ENCODE measurements around the gene WSCD2.

WSCD2 gene

DNA sequence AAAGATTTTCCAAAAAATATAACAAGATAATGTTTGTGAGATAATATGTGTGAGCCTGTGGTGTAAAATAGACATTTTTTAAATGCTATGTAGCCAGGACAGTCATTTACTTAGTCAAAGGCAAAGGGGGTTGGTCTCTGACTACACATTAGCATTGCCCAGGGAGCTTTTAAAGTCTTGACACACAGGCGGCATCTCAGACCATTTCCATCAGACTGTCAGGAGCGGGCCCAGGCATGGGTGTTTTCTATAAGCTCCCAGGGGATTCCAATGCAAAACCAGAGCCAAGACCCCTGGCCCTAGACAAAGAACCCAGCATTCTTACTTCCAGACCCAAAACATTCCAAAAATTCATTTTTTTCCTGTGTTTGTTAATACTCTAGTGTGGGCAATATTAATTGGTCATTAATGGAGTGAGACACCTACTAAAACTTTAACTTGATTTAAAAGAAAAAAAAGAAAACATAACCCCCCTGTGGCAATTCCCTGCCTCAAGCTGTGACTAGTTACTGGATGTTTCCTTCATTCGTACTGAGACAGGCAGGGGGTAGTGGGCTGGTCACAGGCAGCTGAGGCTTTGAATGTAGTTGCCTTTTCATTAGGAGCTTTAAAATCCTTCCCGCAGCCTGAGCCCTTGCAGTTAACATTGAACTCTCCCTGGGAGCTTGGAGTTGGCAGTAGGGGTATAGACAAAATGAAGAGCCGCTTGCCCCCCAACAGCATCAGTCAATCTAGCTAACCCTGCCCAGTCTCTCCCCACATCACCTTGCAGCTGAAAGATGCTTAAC, 106.3 kb downstream of the WSCD2 start:
- no peak for DNase-seq (ENCODE audit: low read depth in 2 of 2)

DNA sequence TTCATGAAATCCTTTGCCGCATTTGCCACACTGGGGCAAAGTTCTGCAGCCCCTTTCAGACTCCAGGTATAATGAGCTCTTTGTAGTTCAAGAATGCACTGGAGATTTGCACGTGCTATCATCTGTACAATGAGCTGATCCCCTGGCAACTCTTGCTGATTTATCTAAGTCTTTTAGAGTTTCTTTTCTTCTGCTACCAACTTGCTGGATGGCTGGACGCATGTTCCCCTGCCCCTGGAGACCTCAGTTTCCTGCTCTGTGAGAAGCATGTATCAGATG, 106.8 kb downstream of the WSCD2 start:
- DNase-seq (ENCODE audit: low read depth in 2 of 2) = no peak

DNA sequence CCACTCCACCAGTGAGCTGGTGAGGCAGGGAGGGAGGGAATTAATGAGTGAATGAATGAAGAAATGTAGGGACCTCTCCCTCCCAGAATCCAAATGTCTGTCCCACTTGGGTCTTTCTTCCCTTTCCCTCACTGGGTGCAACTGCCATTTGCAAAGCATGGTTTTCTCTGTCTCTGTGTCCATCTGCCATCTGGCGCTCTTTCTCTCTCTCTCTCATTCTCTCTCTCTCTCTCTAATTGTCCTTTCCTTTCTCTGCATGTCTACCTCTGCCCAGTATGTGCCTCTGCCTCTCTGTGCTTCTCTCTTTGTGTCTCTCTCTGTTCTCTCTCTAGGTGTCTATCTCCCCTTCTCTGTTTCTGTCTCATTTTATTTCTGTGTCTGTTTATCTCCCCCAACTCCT, 107.3 kb downstream of the WSCD2 start:
- DNase-seq (ENCODE audit: low read depth in 2 of 2) = no peak

DNA sequence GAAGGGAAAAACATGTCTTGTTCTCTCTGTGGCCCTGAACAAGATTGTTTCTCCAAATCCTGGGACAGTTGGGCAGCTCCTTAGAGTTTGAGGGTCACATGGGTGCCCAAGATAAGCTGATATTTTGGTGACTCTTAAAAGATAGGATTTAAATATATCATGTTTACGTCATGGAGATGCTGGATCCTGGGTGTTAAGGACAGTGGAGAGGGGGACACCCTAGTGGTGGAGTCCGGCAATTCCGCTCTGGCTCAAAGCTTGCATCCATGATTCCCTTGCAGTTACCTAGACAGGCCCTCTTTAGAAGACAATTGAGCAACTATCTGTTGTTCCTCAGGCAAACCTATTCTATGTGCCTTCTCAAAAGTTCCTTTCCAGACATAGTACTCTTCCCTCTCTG, 108.2 kb downstream of the WSCD2 start:
- no peak for DNase-seq (ENCODE audit: low read depth in 2 of 2)

DNA sequence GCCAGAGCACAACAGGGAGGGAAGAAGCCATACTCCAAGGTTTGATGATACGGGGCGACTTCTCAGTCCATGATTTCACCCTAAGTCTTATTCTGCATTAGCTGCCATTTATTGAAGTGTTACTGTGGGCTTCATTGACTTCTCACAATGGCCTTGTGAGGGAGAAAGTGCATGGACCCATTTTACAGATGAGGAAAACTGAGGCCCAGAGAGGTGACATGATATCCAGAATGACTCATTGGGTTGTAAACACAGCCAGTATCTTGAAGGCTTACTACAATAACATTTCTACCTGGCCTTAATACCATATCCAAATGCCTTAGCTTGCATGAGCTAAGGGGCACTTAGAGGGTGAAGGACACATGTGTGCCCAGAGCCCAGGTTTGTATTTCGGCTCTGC, 109.4 kb downstream of the WSCD2 start:
- DNase-seq (ENCODE audit: low read depth in 2 of 2) = no peak

DNA sequence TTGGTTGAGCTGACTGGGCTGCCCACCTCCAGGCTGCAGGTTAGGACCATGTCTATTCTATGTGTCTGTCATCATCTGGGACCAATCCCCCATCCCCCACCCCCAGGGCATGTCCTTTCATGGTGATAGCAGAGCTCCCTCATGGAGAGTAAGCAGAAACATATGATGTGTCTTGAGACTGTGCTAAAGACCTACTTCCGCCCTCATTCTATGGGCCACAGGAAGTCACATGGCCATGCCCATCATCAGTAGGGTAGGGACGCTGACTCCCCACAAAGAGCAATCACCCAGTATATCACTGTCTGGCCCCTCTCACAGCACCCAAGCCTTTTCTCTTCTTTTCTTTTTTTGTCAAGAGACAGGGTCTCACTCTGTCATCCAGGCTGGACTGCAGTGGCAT, 110.3 kb downstream of the WSCD2 start:
- no peak for DNase-seq (ENCODE audit: low read depth in 2 of 2)

DNA sequence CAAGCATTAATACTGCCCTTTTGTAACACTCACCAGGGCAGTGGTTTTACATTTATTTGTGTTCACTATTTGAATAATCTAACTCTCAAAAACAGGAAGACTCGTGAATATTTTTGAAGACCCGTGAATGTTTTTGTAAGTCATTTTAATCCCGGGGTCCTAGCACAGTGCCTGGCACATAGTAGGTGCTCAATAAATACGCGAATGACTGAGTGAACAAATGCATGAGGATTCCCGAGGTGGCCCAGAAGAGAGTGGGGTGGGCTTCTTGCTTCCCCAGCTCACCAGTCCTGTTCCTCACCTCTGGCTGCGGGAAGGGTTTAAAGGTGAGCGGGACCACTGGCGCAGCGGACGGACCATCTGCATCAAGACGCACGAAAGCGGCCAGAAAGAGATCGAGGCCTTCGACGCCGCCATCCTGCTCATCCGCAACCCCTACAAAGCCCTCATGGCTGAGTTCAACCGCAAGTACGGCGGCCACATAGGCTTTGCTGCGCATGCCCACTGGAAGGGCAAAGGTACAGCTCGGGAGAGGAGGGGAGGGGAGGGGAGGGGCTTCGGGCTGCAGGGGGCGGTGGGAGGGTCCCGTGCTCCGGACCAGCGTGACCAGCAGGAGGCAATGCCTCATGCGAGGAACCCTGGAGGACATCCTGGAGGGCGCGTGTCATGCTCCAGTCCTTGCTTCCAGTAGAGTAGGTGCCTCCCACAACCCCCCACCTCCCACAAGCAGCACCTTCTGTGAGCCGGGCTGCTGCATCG, 111.1 kb downstream of the WSCD2 start:
- no peak for DNase-seq (ENCODE audit: low read depth in 2 of 2)

DNA sequence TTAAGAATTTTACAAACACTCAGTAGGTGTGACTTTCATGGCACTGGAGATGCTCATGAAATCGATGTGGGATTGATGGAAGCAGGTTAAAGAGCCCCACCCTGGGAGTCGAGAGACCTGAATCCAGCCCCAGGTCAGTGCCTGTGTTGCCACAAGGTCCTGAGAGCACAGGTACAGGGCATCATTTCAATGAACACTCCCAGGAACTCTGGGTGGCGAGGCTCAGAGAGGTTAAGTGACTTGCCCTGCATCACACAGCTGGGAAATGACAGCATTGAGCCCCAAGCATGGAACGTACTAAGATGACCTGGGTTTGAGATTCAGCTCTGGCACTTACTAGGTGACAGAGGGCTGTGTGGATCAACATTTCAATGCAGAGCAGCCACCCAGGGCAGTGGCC, 111.8 kb downstream of the WSCD2 start:
- no peak for DNase-seq (ENCODE audit: low read depth in 2 of 2)

DNA sequence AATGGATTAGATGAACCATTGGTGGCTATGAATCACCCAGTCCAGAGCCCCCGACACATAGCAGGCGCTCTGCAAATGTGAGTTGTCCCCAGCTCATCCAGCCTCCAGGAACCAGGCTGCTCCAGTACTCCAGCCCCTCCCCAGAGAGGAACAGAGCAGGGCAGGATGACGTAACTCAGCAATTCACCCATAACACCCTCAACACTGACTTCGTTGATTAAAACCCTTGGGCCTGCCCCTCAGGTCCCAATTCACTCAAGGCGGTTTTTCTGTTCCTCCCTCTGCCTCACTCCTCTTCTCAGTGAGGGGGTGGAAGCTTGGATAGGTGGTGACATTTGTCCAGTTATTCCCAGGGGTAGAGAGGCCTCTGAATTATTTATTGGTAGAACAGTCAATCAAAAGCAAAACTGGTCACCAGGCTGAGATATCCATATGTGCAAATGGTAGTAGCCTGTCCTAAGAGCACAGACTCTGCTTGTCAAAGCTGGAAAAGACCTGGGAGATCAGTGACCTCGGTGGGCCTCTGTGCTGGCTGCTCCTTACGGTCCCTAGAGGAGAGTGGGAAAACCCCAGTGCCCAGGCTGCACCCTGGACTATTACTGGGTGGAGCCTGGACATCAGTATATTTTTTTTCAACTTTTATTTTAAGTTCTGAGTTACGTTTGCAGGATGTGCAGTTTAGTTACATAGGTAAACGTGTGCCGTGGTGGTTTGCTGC, 113.1 kb downstream of the WSCD2 start:
- DNase-seq (ENCODE audit: low read depth in 2 of 2) = no peak

DNA sequence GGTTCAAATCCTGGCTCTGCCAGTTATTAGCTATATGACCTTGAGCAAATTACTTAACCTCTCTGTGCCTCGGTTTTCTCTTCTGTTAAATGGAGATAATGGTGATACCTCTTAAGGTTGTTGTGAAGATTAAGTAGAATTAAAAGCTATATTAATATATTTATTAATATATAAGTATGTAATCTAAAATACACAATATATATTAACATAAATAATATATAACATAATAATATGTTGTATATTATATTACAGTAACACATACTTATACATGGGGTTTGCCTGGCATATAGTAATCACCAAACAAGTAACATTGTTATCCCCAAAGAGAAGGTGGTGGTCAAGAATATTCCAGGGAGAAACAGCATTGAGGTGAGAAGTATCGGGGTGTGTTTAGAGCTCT, 118.0 kb downstream of the WSCD2 start:
- DNase-seq (ENCODE audit: low read depth in 2 of 2) = no peak

DNA sequence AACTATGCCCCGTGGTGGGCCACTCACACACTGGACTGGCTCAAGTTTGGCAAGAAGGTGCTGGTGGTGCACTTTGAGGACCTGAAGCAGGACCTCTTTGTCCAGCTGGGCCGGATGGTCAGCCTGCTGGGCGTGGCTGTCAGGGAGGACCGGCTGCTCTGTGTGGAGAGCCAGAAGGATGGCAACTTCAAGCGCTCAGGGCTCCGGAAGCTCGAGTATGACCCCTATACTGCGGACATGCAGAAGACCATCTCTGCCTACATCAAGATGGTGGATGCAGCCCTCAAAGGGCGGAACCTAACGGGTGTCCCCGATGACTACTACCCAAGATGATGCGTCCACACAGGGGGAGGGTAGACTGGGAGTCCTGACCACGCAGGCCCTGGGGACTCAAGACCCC, 118.9 kb downstream of the WSCD2 start:
- no peak for DNase-seq (ENCODE audit: low read depth in 2 of 2)

DNA sequence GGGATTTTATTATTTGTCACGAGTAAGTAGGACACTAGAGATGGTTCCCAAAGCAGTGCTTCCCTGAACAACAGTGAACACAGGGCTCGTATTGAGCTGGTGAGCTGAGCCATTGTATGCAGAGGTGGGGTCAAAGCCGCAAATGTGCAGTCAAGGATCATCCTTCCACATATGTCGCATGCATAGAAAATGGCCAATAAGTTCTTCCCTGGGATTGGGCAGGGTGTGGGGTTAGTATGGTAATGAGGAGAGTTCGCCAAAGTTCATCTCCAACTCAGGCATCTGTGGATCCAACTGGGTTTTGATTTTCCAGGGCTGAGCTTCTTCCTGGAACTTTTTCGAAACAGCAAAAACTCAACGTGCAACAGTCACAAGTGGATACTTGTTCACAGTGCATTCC, 123.4 kb downstream of the WSCD2 start:
- DNase-seq (ENCODE audit: low read depth in 2 of 2) = no peak

DNA sequence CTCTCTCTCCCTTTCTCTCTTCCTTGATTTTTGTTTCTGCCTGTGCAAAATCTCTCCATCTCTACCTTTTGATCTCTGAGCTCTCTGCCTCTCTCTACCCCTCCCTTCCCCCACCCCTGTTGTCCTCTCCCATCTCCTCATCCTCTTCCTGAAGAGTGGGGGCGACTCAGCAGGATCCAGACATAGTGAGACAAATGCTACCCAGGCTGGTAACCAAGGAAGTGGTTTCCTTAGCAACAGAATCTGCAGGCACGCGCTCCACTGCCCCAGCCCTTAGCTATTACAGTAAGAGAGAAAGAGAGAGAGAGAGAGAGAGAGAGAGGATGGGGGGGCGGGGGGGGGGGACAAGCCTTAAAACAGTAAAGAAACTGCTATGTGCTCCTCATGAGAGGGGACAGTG, 124.5 kb downstream of the WSCD2 start:
- DNase-seq (ENCODE audit: low read depth in 2 of 2) = no peak

DNA sequence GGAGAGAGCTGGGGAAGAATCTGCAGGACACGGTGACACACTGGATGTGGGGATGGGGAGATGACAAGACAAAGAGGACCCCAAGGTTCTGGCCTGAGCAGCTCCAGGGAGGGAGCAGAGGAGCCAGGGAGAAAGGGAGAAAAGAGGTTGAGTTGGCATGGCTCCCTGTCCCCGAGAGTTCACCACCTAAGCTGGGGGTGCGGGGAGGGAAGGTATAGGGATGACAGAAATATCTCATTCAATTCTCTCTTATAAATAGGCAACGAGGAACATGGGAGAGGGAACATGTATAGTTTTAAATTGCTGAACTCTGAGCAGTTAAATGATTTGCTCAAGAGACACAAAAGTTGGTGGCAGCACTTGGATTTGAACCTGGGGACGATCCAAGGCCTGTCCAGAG, 124.9 kb downstream of the WSCD2 start:
- DNase-seq (ENCODE audit: low read depth in 2 of 2) = no peak

DNA sequence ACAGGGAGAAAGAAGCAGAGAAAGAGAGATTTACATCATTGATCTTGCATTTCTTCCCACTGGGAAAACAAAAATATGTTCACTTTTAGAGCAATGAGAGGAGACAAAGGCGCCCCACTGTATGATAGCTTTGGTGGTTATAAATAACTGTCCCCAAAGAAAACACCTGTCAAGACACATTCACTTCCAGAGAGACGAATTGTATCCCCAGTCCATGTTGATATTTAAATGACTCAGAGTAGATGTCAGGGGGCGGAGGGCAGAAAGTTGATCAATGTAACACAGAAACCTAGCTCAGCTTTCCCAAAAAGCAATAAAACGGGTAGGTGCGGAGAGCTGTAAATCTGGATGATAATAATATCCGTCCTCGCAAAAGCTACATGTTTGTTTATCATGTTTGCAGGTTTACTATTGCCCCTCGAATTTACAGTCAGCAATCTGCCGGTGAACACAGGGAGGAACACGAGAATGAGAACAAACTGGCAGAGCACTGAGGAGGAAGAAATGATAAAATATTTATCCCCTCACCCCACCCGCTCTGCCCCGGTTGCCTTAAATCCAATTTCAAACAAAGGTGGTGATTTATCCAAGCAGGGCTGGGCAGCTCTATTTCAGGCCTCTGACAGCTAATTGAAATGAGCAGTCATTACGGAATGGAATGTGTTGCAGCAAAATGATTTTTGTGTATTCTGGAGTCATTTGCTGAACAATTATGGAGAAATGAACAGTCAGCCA, 125.6 kb downstream of the WSCD2 start:
- DNase-seq (ENCODE audit: low read depth in 2 of 2) = no peak

DNA sequence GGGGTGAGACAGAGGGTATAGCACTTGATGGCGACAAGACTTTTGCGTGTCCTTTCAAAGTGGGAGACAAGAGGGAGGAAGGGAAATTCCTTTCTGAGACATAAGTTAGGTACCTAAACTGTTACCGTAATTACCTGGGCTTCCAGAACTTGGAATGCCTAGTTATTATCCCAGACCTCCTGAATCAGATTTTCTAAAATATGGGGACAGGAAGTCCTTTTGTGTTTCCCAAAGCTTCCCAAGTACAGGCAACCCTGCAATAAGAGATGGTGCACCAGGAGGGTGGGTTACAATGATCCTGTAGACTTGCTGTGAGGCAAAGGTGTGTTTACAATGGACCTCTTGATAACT, 126.1 kb downstream of the WSCD2 start:
- no peak for DNase-seq (ENCODE audit: low read depth in 2 of 2)

DNA sequence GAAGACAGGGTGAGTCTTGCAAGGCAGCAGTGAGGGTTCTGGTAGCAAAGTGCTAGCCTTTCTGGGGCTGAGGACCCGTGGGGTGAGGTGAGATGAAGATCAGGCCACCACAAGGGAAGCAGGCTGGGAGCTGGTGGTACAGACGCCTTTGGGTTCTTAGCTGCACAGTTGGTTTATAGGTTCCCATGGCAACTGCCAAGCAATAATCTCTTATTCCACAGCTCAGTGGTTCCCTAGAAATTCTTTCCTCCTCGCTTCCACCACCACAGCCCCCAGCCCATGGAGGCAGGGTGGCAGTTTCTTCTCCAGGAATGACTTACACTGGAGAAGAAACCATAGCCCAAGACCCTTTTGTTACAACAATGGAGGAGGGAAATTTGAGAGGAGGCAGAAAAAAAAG, 127.9 kb downstream of the WSCD2 start:
- DNase-seq (ENCODE audit: low read depth in 2 of 2) = no peak

DNA sequence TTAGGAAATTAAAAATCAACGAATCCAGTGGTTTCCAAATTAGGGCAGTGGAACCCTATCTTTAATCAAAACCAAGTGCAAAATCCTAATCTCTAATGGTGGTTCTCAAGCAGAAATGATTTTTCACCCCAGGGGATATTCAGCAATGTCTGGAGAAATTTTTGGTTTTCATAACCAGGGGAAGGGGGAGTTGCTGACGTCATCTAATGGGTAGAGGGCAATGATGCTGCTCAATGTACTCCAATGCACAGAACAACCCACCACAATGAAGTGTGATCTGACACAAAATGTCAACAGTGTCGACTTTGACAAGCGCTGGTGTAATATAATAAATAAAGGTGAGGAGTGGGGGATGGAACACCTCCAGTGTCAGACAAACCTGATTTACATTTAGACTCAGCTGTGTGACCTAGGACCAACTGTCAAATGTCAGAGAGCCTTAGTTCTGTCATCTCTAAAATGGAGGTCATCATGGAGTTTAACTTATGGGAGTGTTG, 128.6 kb downstream of the WSCD2 start:
- DNase-seq (ENCODE audit: low read depth in 2 of 2) = no peak

DNA sequence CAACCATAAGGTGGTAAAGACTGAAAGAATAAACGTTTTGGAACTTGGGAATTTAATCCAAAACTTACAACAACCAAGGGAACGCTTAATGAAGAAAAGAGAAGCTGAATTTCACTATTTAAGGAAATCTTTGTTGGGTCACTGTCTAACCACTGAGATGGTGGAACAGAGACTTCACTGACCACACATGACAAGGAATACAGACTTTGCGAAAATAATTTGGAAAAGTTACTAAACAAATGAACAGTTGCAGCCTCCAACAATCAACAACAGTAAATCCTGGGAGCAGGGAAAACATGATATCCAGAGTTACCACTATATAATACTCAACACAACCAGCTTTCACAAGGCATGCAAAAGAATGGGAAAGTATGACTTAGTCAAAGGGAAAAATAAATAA, 131.0 kb downstream of the WSCD2 start:
- no peak for DNase-seq (ENCODE audit: low read depth in 2 of 2)

DNA sequence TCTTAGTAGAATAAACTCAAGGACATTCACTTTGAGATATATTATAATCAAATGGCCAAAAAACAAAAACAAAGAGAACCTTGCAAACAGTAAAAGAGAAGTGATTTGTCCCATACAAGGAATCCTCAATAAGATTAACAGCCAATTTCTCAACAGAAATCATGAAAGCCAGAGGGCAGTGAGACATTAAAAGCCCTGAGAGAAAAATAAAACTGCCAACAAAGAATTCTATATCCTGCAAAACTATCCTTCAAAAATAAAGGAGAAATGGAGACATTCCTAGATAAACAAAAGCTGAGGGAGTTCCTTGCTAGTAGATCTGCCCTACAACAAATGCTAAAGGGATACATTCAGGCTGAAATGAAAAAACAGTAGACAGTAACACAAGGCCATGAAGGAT, 131.9 kb downstream of the WSCD2 start:
- DNase-seq (ENCODE audit: low read depth in 2 of 2) = no peak

DNA sequence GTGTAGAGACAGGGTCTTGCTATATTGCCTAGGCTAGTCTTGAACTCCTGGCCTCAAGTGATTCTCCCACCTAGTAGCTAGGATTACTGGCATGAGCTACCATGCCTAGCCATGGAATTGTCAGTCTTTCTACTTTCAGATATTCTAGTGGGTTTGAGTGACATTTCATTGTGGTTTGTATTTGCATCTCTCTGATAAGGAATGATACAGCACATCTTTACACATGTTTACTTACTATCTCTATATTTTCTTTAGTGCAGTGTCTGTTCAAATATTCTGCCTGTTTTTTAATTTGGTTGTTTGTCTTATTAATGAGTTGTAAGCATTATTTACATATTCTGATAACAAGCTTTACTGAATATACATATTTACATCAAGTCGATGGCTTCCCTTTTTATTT, 136.4 kb downstream of the WSCD2 start:
- no peak for DNase-seq (ENCODE audit: low read depth in 2 of 2)

DNA sequence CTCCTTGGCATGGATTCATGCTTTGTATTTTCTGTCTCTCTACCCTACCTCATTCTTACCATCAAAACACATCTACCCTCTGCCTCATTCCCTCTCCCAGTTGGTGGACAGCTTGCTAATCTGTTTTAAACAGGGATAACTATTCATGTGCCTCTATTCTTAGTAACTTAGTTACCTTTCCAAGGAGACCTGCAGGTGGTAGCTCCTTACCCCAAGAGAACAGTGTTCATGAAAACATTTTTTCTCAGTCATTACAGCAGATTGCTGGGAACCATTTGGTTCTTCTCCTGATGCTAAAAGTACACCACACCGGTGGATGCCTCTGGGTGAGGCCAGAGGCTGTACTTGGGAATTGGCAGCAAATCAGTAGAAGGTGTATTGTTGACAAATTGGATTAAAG, 137.0 kb downstream of the WSCD2 start:
- no peak for DNase-seq (ENCODE audit: low read depth in 2 of 2)

Measured in stimulated activated CD8-positive, alpha-beta memory T cell treated with anti-CD3 and anti-CD28 coated beads, Interleukin-7, amount 100 ng/mL, for 1 hour (primary cell).